ENCODE results near the gene DHRS7B.
"Not testable (repeated sequence)": the region's sequence is repeated elsewhere in the genome, so short reads cannot be mapped to it uniquely, and the experiment has no call there.

Gene DHRS7B

GRCh38 chr17:21184570-21184969 lies 57.8 kb downstream of the DHRS7B start:
- 100% methylated on average over 2 of the region's 3 CpGs for WGBS (ENCODE audit: insufficient coverage)
- Histone ChIP-seq H3K4me1 (ENCODE audit: control extremely low read depth in 1 of 4, control insufficient read depth in 4 of 4, insufficient read depth in 4 of 4, low read length in 3 of 4) (peaks cover 0 to 19% (median 6%) of the 10 kb centered on the region in 4 experiments), H3K27me3 (replicated peaks in 2 of 5; ENCODE audit: control insufficient read depth in 4 of 5, insufficient read depth in 5 of 5, low read length in 4 of 5) (no peaks in the 10 kb centered on the region), H3K4me3 (ENCODE audit: control insufficient read depth in 1 of 7, extremely low read depth in 1 of 7, insufficient read depth in 4 of 7, low read depth in 2 of 7, low read length in 6 of 7) (no peak overlapping the region), H3K27ac (ENCODE audit: insufficient read depth in 1 of 2, low read depth in 1 of 2, low read length in 2 of 2, poor library complexity in 1 of 2, severe bottlenecking in 2 of 2) (no peak overlapping the region), H3K36me3 (ENCODE audit: control insufficient read depth in 4 of 4, insufficient read depth in 4 of 4, low read length in 3 of 4) (peaks cover 17 to 46% (median 32%) of the 10 kb centered on the region in 4 experiments), H3K9me3 (ENCODE audit: control extremely low read depth in 1 of 5, control insufficient read depth in 4 of 5, insufficient read depth in 2 of 5, low read depth in 1 of 5, low read length in 4 of 5) (no peaks in the 10 kb centered on the region)
- POLR2A ChIA-PET, result no interaction called here
- CTCF ChIA-PET, result interaction anchor here (0.9 to 1.8 kb wide), 3 partner anchors 17 to 27 kb away, joined by 3 to 5 read pairs (median 3); no protein-coding TSS in a partner anchor
- no peak for DNase-seq

- no peak for DNase-seq
- H3K27ac ChIP-seq (ENCODE audit: insufficient read depth in 1 of 2, low read depth in 1 of 2, low read length in 2 of 2, poor library complexity in 1 of 2, severe bottlenecking in 2 of 2), result no peak overlapping the region
- H3K4me3 ChIP-seq (ENCODE audit: control insufficient read depth in 1 of 7, extremely low read depth in 1 of 7, insufficient read depth in 4 of 7, low read depth in 2 of 7, low read length in 6 of 7), result no peak overlapping the region
- WGBS (ENCODE audit: insufficient coverage), result no CpG with 5 or more reads among the region's 1 CpG
- peaks cover 17 to 46% (median 33%) of the 10 kb centered on the region in 4 experiments for H3K36me3 ChIP-seq (ENCODE audit: control insufficient read depth in 4 of 4, insufficient read depth in 4 of 4, low read length in 3 of 4)
- CTCF ChIA-PET, result interaction anchor here (0.7 to 1.3 kb wide), 3 partner anchors 23 to 107 kb away, joined by 3 read pairs; no protein-coding TSS in a partner anchor
- H3K9me3 ChIP-seq (ENCODE audit: control extremely low read depth in 1 of 5, control insufficient read depth in 4 of 5, insufficient read depth in 2 of 5, low read depth in 1 of 5, low read length in 4 of 5), result no peaks in the 10 kb centered on the region
- H3K27me3 ChIP-seq (replicated peaks in 2 of 5; ENCODE audit: control insufficient read depth in 4 of 5, insufficient read depth in 5 of 5, low read length in 4 of 5), result no peaks in the 10 kb centered on the region
- peaks cover 0 to 19% (median 6%) of the 10 kb centered on the region in 4 experiments for H3K4me1 ChIP-seq (ENCODE audit: control extremely low read depth in 1 of 4, control insufficient read depth in 4 of 4, insufficient read depth in 4 of 4, low read length in 3 of 4)
- POLR2A ChIA-PET, result no interaction called here
Measured at GRCh38 chr17:21185061-21185460, 58.3 kb downstream of the DHRS7B start.

GRCh38 chr17:21186399-21187187 lies 59.8 kb downstream of the DHRS7B start:
- no peak overlapping the region for H3K4me3 ChIP-seq (ENCODE audit: control insufficient read depth in 1 of 7, extremely low read depth in 1 of 7, insufficient read depth in 4 of 7, low read depth in 2 of 7, low read length in 6 of 7)
- 82% methylated on average over 2 of the region's 6 CpGs for WGBS (ENCODE audit: insufficient coverage)
- ChIA-PET POLR2A (no interaction called here), CTCF (interaction anchor here (0.7 to 1.3 kb wide), 4 partner anchors 9 to 55 kb away, joined by 3 read pairs; no protein-coding TSS in a partner anchor)
- DNase-seq, result no peak
- no peaks in the 10 kb centered on the region for H3K27me3 ChIP-seq (replicated peaks in 2 of 5; ENCODE audit: control insufficient read depth in 4 of 5, insufficient read depth in 5 of 5, low read length in 4 of 5)
- peaks cover 0 to 19% (median 6%) of the 10 kb centered on the region in 4 experiments for H3K4me1 ChIP-seq (ENCODE audit: control extremely low read depth in 1 of 4, control insufficient read depth in 4 of 4, insufficient read depth in 4 of 4, low read length in 3 of 4)
- no peak overlapping the region for H3K27ac ChIP-seq (ENCODE audit: insufficient read depth in 1 of 2, low read depth in 1 of 2, low read length in 2 of 2, poor library complexity in 1 of 2, severe bottlenecking in 2 of 2)
- H3K9me3 ChIP-seq (ENCODE audit: control extremely low read depth in 1 of 5, control insufficient read depth in 4 of 5, insufficient read depth in 2 of 5, low read depth in 1 of 5, low read length in 4 of 5), result no peaks in the 10 kb centered on the region
- H3K36me3 ChIP-seq (ENCODE audit: control insufficient read depth in 4 of 4, insufficient read depth in 4 of 4, low read length in 3 of 4), result peaks cover 17 to 52% (median 46%) of the 10 kb centered on the region in 4 experiments

- Histone ChIP-seq H3K4me3 (ENCODE audit: control insufficient read depth in 1 of 7, extremely low read depth in 1 of 7, insufficient read depth in 4 of 7, low read depth in 2 of 7, low read length in 6 of 7) (no peak overlapping the region), H3K9me3 (ENCODE audit: control extremely low read depth in 1 of 5, control insufficient read depth in 4 of 5, insufficient read depth in 2 of 5, low read depth in 1 of 5, low read length in 4 of 5) (no peaks in the 10 kb centered on the region), H3K36me3 (ENCODE audit: control insufficient read depth in 4 of 4, insufficient read depth in 4 of 4, low read length in 3 of 4) (peaks cover 9 to 56% (median 43%) of the 10 kb centered on the region in 4 experiments), H3K27me3 (replicated peaks in 2 of 5; ENCODE audit: control insufficient read depth in 4 of 5, insufficient read depth in 5 of 5, low read length in 4 of 5) (no peaks in the 10 kb centered on the region), H3K4me1 (ENCODE audit: control extremely low read depth in 1 of 4, control insufficient read depth in 4 of 4, insufficient read depth in 4 of 4, low read length in 3 of 4) (peaks cover 0 to 7% (median 3%) of the 10 kb centered on the region in 4 experiments), H3K27ac (ENCODE audit: insufficient read depth in 1 of 2, low read depth in 1 of 2, low read length in 2 of 2, poor library complexity in 1 of 2, severe bottlenecking in 2 of 2) (no peak overlapping the region)
- 93% methylated on average over 2 of the region's 4 CpGs for WGBS (ENCODE audit: insufficient coverage)
- DNase-seq, result no peak
- ChIA-PET POLR2A (no interaction called here), CTCF (interaction anchor here (0.9 to 1.3 kb wide), 5 partner anchors 12 to 62 kb away, joined by 3 to 4 read pairs (median 3); no protein-coding TSS in a partner anchor)
Measured at GRCh38 chr17:21189361-21189760, 62.6 kb downstream of the DHRS7B start.

GRCh38 chr17:21190078-21190477 lies 63.3 kb downstream of the DHRS7B start:
- ChIA-PET CTCF (interaction anchor here (0.9 to 1.4 kb wide), 8 partner anchors 15 to 72 kb away, joined by 3 to 4 read pairs (median 3); no protein-coding TSS in a partner anchor), POLR2A (interaction anchor here (0.7 kb wide), 1 partner anchor 18 kb away, joined by 5 read pairs; no protein-coding TSS in a partner anchor)
- Histone ChIP-seq H3K27ac (ENCODE audit: insufficient read depth in 1 of 2, low read depth in 1 of 2, low read length in 2 of 2, poor library complexity in 1 of 2, severe bottlenecking in 2 of 2) (no peak overlapping the region), H3K4me1 (ENCODE audit: control extremely low read depth in 1 of 4, control insufficient read depth in 4 of 4, insufficient read depth in 4 of 4, low read length in 3 of 4) (peaks cover 0 to 7% (median 3%) of the 10 kb centered on the region in 4 experiments), H3K9me3 (ENCODE audit: control extremely low read depth in 1 of 5, control insufficient read depth in 4 of 5, insufficient read depth in 2 of 5, low read depth in 1 of 5, low read length in 4 of 5) (no peaks in the 10 kb centered on the region), H3K27me3 (replicated peaks in 2 of 5; ENCODE audit: control insufficient read depth in 4 of 5, insufficient read depth in 5 of 5, low read length in 4 of 5) (no peaks in the 10 kb centered on the region), H3K4me3 (ENCODE audit: control insufficient read depth in 1 of 7, extremely low read depth in 1 of 7, insufficient read depth in 4 of 7, low read depth in 2 of 7, low read length in 6 of 7) (no peak overlapping the region), H3K36me3 (ENCODE audit: control insufficient read depth in 4 of 4, insufficient read depth in 4 of 4, low read length in 3 of 4) (peaks cover 3 to 51% (median 38%) of the 10 kb centered on the region in 4 experiments)
- 100% methylated on average over 6 of the region's 6 CpGs for WGBS (ENCODE audit: insufficient coverage)
- DNase-seq, result no peak

GRCh38 chr17:21191698-21192097 lies 64.9 kb downstream of the DHRS7B start:
- ChIA-PET POLR2A (no interaction called here), CTCF (interaction anchor here (1.3 to 2.0 kb wide), 2 partner anchors 13 to 62 kb away, joined by 3 to 4 read pairs; no protein-coding TSS in a partner anchor)
- Histone ChIP-seq H3K27ac (ENCODE audit: insufficient read depth in 1 of 2, low read depth in 1 of 2, low read length in 2 of 2, poor library complexity in 1 of 2, severe bottlenecking in 2 of 2) (no peak overlapping the region), H3K36me3 (ENCODE audit: control insufficient read depth in 4 of 4, insufficient read depth in 4 of 4, low read length in 3 of 4) (peaks cover 0 to 54% (median 37%) of the 10 kb centered on the region in 4 experiments), H3K4me1 (ENCODE audit: control extremely low read depth in 1 of 4, control insufficient read depth in 4 of 4, insufficient read depth in 4 of 4, low read length in 3 of 4) (no peaks in the 10 kb centered on the region), H3K9me3 (ENCODE audit: control extremely low read depth in 1 of 5, control insufficient read depth in 4 of 5, insufficient read depth in 2 of 5, low read depth in 1 of 5, low read length in 4 of 5) (no peaks in the 10 kb centered on the region), H3K27me3 (replicated peaks in 2 of 5; ENCODE audit: control insufficient read depth in 4 of 5, insufficient read depth in 5 of 5, low read length in 4 of 5) (no peaks in the 10 kb centered on the region), H3K4me3 (ENCODE audit: control insufficient read depth in 1 of 7, extremely low read depth in 1 of 7, insufficient read depth in 4 of 7, low read depth in 2 of 7, low read length in 6 of 7) (no peak overlapping the region)
- WGBS (ENCODE audit: insufficient coverage), result 100% methylated on average over 1 of the region's 2 CpGs
- DNase-seq, result no peak

GRCh38 chr17:21192414-21192813 lies 65.7 kb downstream of the DHRS7B start:
- H3K4me3 ChIP-seq (ENCODE audit: control insufficient read depth in 1 of 7, extremely low read depth in 1 of 7, insufficient read depth in 4 of 7, low read depth in 2 of 7, low read length in 6 of 7); H3K27ac ChIP-seq (ENCODE audit: insufficient read depth in 1 of 2, low read depth in 1 of 2, low read length in 2 of 2, poor library complexity in 1 of 2, severe bottlenecking in 2 of 2); H3K9me3 ChIP-seq (ENCODE audit: control extremely low read depth in 1 of 5, control insufficient read depth in 4 of 5, insufficient read depth in 2 of 5, low read depth in 1 of 5, low read length in 4 of 5); H3K27me3 ChIP-seq (replicated peaks in 2 of 5; ENCODE audit: control insufficient read depth in 4 of 5, insufficient read depth in 5 of 5, low read length in 4 of 5); DNase-seq; POLR2A ChIA-PET; H3K4me1 ChIP-seq (ENCODE audit: control extremely low read depth in 1 of 4, control insufficient read depth in 4 of 4, insufficient read depth in 4 of 4, low read length in 3 of 4): not testable (repeated sequence)
- H3K36me3 ChIP-seq (ENCODE audit: control insufficient read depth in 4 of 4, insufficient read depth in 4 of 4, low read length in 3 of 4), result peaks cover 0 to 59% (median 42%) of the 10 kb centered on the region in 4 experiments
- 97% methylated on average over 7 of the region's 7 CpGs for WGBS (ENCODE audit: insufficient coverage)
- CTCF ChIA-PET, result interaction anchor here (2.0 kb wide), 1 partner anchor 13 kb away, joined by 4 read pairs; no protein-coding TSS in a partner anchor
